LNCaP clone FGC (cell line): ENCODE results near the gene EIF2AK2.

Experiments used
- DNase-seq: peaks from one replicate; pipeline ENCODE4 v3.0.0-alpha.2; 2011; ENCODE audit warnings: low read depth
- H3K4me3 ChIP-seq: 2 replicates; pipeline ENCODE4 v1.5.1; 2011; ENCODE audit warnings: mild to moderate bottlenecking, low read depth, low read length, control low read depth
- CTCF ChIP-seq: IDR thresholded peaks from 2 replicates; pipeline ENCODE4 v1.5.1; 2012; ENCODE audit warnings: mild to moderate bottlenecking; ENCODE audit not compliant: control insufficient read depth, insufficient read depth; ENCODE audit errors: extremely low read depth

The EIF2AK2 gene

GRCh38 chr2:37102588-37102987 is 54.2 kb downstream of the EIF2AK2 start:
- TF ChIP-seq CTCF, result no peak
- no peak for DNase-seq

GRCh38 chr2:37100054-37100453 is 56.7 kb downstream of the EIF2AK2 start:
- TF ChIP-seq CTCF, result no peak
- no peak for DNase-seq

More at GRCh38 chr2:37102588-37102987, 54.2 kb downstream of the EIF2AK2 start:
- H3K4me3 ChIP-seq, result no peak overlapping the region

GRCh38 chr2:37098416-37099118 is 58.2 kb downstream of the EIF2AK2 start:
- H3K4me3 ChIP-seq, result no peak overlapping the region
- TF ChIP-seq CTCF, result no peak
- no peak for DNase-seq

More at GRCh38 chr2:37100054-37100453, 56.7 kb downstream of the EIF2AK2 start:
- H3K4me3 ChIP-seq, result no peak overlapping the region

- H3K4me3 ChIP-seq, result no peak overlapping the region
- no peak for DNase-seq
- no peak for TF ChIP-seq CTCF
These were observed 60.2 kb downstream of the EIF2AK2 start for GRCh38 chr2:37096568-37096967.

GRCh38 chr2:37091873-37092272 is 64.9 kb downstream of the EIF2AK2 start:
- TF ChIP-seq CTCF, result no peak
- no peak for DNase-seq
- no peak overlapping the region for H3K4me3 ChIP-seq

GRCh38 chr2:37090019-37090477 is 66.7 kb downstream of the EIF2AK2 start:
- DNase-seq, result no peak
- no peak for TF ChIP-seq CTCF
- no peak overlapping the region for H3K4me3 ChIP-seq

GRCh38 chr2:37085731-37086147 is 71.0 kb downstream of the EIF2AK2 start:
- no peak for TF ChIP-seq CTCF

More at GRCh38 chr2:37085731-37086147, 71.0 kb downstream of the EIF2AK2 start:
- H3K4me3 ChIP-seq, result no peak overlapping the region
- no peak for DNase-seq
